ENCODE results near the gene MAPKBP1.

GRCh38 chr15:41851167-41851523 is 76.9 kb downstream of the MAPKBP1 start:
- no peak for TF ChIP-seq CTCF (IDR thresholded peaks at IDR 0.05)
- no peak for TF ChIP-seq POLR2A (IDR thresholded peaks at IDR 0.05)
